Endothelial cell (in vitro differentiated cells): ENCODE data around the gene FILIP1. TPM values are rescaled to one million over a fixed set of nuclear protein-coding genes. Genes with fewer than 3 reads are reported as not detected.

ENCODE experiments used
- DNase-seq: peaks from one replicate; pipeline ENCODE4 v3.0.0; 2021; ENCODE audit warnings: low spot score
- H3K27ac Mint-ChIP-seq: one replicate; pipeline ENCODE4 v1.8.0; 2021; ENCODE audit warnings: mixed read lengths, inconsistent platforms; ENCODE audit not compliant: unreplicated experiment
- H3K27me3 Mint-ChIP-seq: one replicate; pipeline ENCODE4 v1.8.0; 2021; ENCODE audit warnings: mild to moderate bottlenecking, moderate library complexity, mixed read lengths, inconsistent platforms; ENCODE audit not compliant: unreplicated experiment
- H3K36me3 Mint-ChIP-seq: one replicate; pipeline ENCODE4 v1.8.0; 2021; ENCODE audit warnings: mild to moderate bottlenecking, low read depth, mixed read lengths, inconsistent platforms; ENCODE audit not compliant: unreplicated experiment
- H3K4me1 Mint-ChIP-seq: one replicate; pipeline ENCODE4 v1.8.0; 2021; ENCODE audit warnings: mild to moderate bottlenecking, mixed read lengths, inconsistent platforms; ENCODE audit not compliant: unreplicated experiment
- H3K4me3 Mint-ChIP-seq: one replicate; pipeline ENCODE4 v1.8.0; 2021; ENCODE audit warnings: mild to moderate bottlenecking, mixed read lengths, inconsistent platforms; ENCODE audit not compliant: unreplicated experiment
- H3K9me3 Mint-ChIP-seq: one replicate; pipeline ENCODE4 v1.8.0; 2021; ENCODE audit warnings: mixed read lengths, inconsistent platforms; ENCODE audit not compliant: unreplicated experiment
- total RNA-seq: library from RNA; stranded (reverse); fragmentation: NEBNext Ultra II Directional; extraction: Animal tissue kit (Norgen Biotek cat#: 25700); gene quantifications from one replicate; pipeline ENCODE4 v1.2.1, GENCODE V29; 2021; ENCODE audit not compliant: unreplicated experiment
- TF ChIP-seq, protein P1 (sequence below): fragments of 200-600 bp; sonication (generic); IDR thresholded peaks from one replicate; pipeline ENCODE4 v1.5.0; 2021; ENCODE audit warnings: antibody characterized with exemption; ENCODE audit not compliant: unreplicated experiment

The FILIP1 gene
- total RNA-seq, 1 donor from 2014 or later: 32.0 TPM

DNA sequence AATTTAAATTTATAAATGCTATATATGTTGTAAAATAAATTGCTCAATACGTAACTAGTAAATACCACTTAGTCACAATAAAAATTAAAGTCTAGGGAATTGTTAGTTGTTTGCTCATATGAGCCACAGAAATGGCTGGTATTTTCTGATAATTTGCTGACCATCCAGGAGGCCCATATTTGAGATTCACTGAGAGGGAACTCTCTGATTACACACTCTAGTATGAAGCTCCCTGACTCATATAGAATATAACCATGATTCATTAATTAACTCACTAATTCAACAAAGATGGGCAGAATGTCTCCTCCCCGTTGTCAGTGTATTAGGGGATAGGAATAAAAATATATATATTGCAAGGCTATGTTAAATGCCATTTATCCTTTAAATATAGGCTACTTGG, 162.4 kb downstream of the FILIP1 start:
- DNase-seq: no peak
- peaks cover 31% of the 10 kb centered on the region for H3K4me1 Mint-ChIP-seq
- H3K27ac Mint-ChIP-seq: no peak overlapping the region
- H3K36me3 Mint-ChIP-seq: peaks cover 3% of the 10 kb centered on the region
- no peak overlapping the region for H3K4me3 Mint-ChIP-seq
- TF ChIP-seq, protein P1, sequence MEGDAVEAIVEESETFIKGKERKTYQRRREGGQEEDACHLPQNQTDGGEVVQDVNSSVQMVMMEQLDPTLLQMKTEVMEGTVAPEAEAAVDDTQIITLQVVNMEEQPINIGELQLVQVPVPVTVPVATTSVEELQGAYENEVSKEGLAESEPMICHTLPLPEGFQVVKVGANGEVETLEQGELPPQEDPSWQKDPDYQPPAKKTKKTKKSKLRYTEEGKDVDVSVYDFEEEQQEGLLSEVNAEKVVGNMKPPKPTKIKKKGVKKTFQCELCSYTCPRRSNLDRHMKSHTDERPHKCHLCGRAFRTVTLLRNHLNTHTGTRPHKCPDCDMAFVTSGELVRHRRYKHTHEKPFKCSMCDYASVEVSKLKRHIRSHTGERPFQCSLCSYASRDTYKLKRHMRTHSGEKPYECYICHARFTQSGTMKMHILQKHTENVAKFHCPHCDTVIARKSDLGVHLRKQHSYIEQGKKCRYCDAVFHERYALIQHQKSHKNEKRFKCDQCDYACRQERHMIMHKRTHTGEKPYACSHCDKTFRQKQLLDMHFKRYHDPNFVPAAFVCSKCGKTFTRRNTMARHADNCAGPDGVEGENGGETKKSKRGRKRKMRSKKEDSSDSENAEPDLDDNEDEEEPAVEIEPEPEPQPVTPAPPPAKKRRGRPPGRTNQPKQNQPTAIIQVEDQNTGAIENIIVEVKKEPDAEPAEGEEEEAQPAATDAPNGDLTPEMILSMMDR: no peak
- H3K27me3 Mint-ChIP-seq: no peaks in the 10 kb centered on the region
- H3K9me3 Mint-ChIP-seq: no peaks in the 10 kb centered on the region

DNA sequence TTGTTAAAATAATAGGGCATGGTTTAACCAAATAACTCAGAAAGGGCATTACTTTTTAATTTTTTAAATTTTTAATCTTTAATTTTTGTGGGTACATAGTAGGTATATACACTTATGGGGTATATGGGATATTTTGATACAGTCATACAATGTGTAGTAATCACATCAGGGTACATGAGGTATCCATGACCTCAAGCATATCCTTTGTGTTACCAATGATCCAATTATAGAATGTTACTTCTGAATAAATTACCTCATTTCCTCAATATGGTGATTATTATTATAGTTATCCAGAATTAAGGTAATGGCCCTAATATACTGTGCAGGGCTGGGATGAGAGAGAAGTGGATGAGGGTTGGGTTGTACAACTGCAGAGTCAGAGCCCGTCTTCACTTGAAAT, 163.9 kb downstream of the FILIP1 start:
- H3K36me3 Mint-ChIP-seq: peaks cover 3% of the 10 kb centered on the region
- no peak overlapping the region for H3K4me3 Mint-ChIP-seq
- no peak for DNase-seq
- no peaks in the 10 kb centered on the region for H3K27me3 Mint-ChIP-seq
- peaks cover 21% of the 10 kb centered on the region for H3K4me1 Mint-ChIP-seq
- no peak overlapping the region for H3K27ac Mint-ChIP-seq
- H3K9me3 Mint-ChIP-seq: no peaks in the 10 kb centered on the region
- TF ChIP-seq, protein P1: no peak

DNA sequence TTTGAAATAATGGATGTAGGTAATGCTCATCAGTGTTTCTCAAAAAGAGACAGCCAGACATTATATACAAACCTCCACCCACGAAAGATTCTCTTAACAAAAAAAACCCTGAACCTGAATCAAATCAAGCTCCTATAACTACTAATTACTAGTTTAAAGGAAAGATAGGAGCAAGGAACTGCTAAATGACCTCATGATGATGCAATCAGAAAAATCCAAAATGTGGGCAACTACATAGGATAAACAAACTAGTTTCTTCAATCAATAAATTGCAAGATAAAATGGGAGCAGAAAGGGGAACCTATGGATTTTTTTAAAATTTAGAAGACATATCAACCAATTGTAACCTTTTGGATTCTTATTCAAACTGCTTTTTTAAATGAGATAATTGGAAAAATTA, 165.8 kb downstream of the FILIP1 start:
- peaks cover 8% of the 10 kb centered on the region for H3K4me1 Mint-ChIP-seq
- H3K27ac Mint-ChIP-seq: no peak overlapping the region
- no peak overlapping the region for H3K4me3 Mint-ChIP-seq
- DNase-seq: no peak
- no peaks in the 10 kb centered on the region for H3K27me3 Mint-ChIP-seq
- peaks cover 7% of the 10 kb centered on the region for H3K36me3 Mint-ChIP-seq
- no peaks in the 10 kb centered on the region for H3K9me3 Mint-ChIP-seq
- TF ChIP-seq, protein P1: no peak

DNA sequence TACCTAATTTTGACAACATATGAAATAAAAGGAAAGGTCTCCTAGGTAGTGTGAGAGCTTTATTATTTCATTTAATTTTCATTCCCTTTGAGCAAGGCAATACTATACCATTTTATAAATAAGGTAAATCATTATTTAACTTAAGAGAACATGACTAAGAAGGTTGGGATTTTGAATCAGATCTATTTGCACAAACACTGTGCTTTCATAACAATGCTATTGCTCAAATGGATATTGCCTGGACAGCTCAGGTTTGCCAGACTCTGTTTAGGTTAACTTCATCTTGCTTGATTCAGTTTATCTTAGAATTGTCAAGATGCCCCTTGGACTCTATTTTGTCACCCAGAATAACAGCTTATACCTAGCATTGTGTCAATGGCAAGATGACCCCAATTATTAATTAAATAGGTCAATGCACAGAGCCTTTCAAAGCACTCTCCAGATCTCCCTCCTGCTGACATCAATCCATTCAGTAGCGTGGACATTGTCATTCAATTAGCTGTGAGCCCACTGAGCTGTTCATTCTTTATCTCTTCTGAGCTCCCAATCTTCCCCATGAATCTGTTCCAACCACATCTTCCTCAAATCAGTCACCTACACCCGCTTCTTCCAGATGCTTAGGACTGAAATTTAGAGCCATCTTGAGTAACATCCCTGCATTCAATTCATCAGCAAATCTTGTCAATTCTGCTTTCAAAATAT, 166.9 kb downstream of the FILIP1 start:
- H3K27me3 Mint-ChIP-seq: no peaks in the 10 kb centered on the region
- H3K9me3 Mint-ChIP-seq: no peaks in the 10 kb centered on the region
- peaks cover 7% of the 10 kb centered on the region for H3K36me3 Mint-ChIP-seq
- H3K4me3 Mint-ChIP-seq: no peak overlapping the region
- H3K27ac Mint-ChIP-seq: no peak overlapping the region
- TF ChIP-seq, protein P1: no peak
- DNase-seq: no peak
- peaks cover 5% of the 10 kb centered on the region for H3K4me1 Mint-ChIP-seq

DNA sequence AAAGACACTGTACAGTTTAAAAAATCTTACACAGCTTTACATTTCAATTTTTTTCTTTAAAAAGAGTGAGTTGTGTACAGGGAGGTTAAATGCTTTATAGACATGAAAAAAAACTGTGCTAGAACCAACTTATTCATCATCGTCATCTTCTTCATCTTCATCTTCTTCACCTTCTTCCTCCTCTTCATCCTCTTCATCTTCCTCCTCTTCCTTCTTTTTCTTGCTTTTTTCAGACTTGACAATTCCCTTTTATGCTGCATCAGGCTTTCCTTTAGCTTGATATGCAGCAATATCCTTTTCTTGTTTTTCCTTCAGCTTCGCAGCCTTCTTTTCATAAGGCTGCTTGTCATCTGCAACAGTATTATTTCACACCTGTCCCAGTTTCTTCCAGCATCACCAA, 174.7 kb downstream of the FILIP1 start:
- Mint-ChIP-seq H3K27me3 (no peaks in the 10 kb centered on the region), H3K4me3 (no peak overlapping the region), H3K9me3 (no peaks in the 10 kb centered on the region), H3K4me1 (peaks cover 9% of the 10 kb centered on the region), H3K27ac (no peak overlapping the region), H3K36me3 (peaks cover 18% of the 10 kb centered on the region)
- no peak for DNase-seq
- TF ChIP-seq, protein P1: no peak
